Naive thymus-derived CD4-positive, alpha-beta T cell (primary cell): ENCODE measurements around the gene BAD. TPM values are rescaled to one million over a fixed set of nuclear protein-coding genes. Genes with fewer than 3 reads are reported as not detected.

Experiments
- ATAC-seq: fragments of 150-1000 bp; cut with Tn5 transposase; 2 replicates; pipeline ENCODE4 v1.10.0; 2021; ENCODE audit warnings: mild to moderate bottlenecking, moderate library complexity
- CTCF ChIA-PET: fragments of 350-600 bp; sonication (Branson Sonifier 250); formaldehyde crosslinking; loops from one replicate; lab custom pipeline; 2021; ENCODE audit warnings: antibody characterized with exemption; lab: Charles Lee
- POLR2A ChIA-PET: fragments of 350-600 bp; sonication (Branson Sonifier 250); formaldehyde crosslinking; loops from one replicate; lab custom pipeline; 2021; ENCODE audit warnings: antibody characterized with exemption, inconsistent platforms; lab: Charles Lee
- DNase-seq, 9 donors: peaks; one replicate each; pipeline versions ENCODE4 v3.0.0 to v3.0.0-alpha.2; 2020 to 2022; ENCODE audit warnings: mixed read lengths in 1 of 9
- H3K27ac ChIP-seq: one replicate; pipeline ENCODE4 v1.7.0; 2013; ENCODE audit warnings: mild to moderate bottlenecking, low read depth, low read length, moderate library complexity
- H3K27me3 ChIP-seq, 2 donors: one replicate each; pipeline ENCODE4 v1.7.0; 2013; ENCODE audit warnings: low read length in 2 of 2, mild to moderate bottlenecking in 2 of 2, moderate library complexity in 2 of 2; ENCODE audit not compliant: control insufficient read depth in 2 of 2, insufficient read depth in 2 of 2
- H3K36me3 ChIP-seq, 3 experiments: 1 replicate in 2 of 3; 2 replicates in 1 of 3; pipeline ENCODE4 v1.7.0; 2013; ENCODE audit warnings: low read length in 3 of 3, mild to moderate bottlenecking in 3 of 3, moderate library complexity in 1 of 3; ENCODE audit not compliant: insufficient read depth in 3 of 3, control insufficient read depth in 2 of 3
- H3K4me1 ChIP-seq, 2 donors: one replicate each; pipeline ENCODE4 v1.7.0; 2013; ENCODE audit warnings: low read length in 2 of 2, mild to moderate bottlenecking in 2 of 2, moderate library complexity in 1 of 2; ENCODE audit not compliant: control insufficient read depth in 2 of 2, insufficient read depth in 2 of 2
- H3K4me3 ChIP-seq: 2 replicates; pipeline ENCODE4 v1.7.0; 2013; ENCODE audit warnings: mild to moderate bottlenecking, low read length
- H3K9me3 ChIP-seq, 3 experiments: 1 replicate in 2 of 3; 2 replicates in 1 of 3; pipeline ENCODE4 v1.7.0; 2013; ENCODE audit warnings: low read length in 3 of 3; ENCODE audit not compliant: control insufficient read depth in 2 of 3
- H3K27ac Mint-ChIP-seq, 9 donors: one replicate each; pipeline ENCODE4 v1.8.0; 2020 to 2022; ENCODE audit warnings: mixed read lengths in 9 of 9, mild to moderate bottlenecking in 8 of 9, moderate library complexity in 5 of 9, inconsistent platforms in 2 of 9
- H3K27me3 Mint-ChIP-seq, 5 donors: one replicate each; pipeline ENCODE4 v1.8.0; 2021 to 2022; ENCODE audit warnings: mixed read lengths in 5 of 5, mild to moderate bottlenecking in 1 of 5
- H3K36me3 Mint-ChIP-seq, 5 donors: one replicate each; pipeline ENCODE4 v1.8.0; 2020 to 2022; ENCODE audit warnings: mixed read lengths in 5 of 5, mild to moderate bottlenecking in 3 of 5, inconsistent platforms in 1 of 5
- H3K4me1 Mint-ChIP-seq, 7 donors: one replicate each; pipeline ENCODE4 v1.8.0; 2020 to 2022; ENCODE audit warnings: mixed read lengths in 7 of 7, mild to moderate bottlenecking in 3 of 7, inconsistent platforms in 1 of 7
- H3K4me3 Mint-ChIP-seq, 10 donors: one replicate each; pipeline ENCODE4 v1.8.0; 2020 to 2022; ENCODE audit warnings: mild to moderate bottlenecking in 10 of 10, mixed read lengths in 10 of 10, moderate library complexity in 6 of 10, inconsistent platforms in 2 of 10
- H3K9me3 Mint-ChIP-seq, 11 donors: one replicate each; pipeline ENCODE4 v1.8.0; 2020 to 2022; ENCODE audit warnings: mixed read lengths in 11 of 11, mild to moderate bottlenecking in 4 of 11, inconsistent platforms in 1 of 11, moderate library complexity in 1 of 11
- intact Hi-C, 2 donors: fragments of 100-400 bp; cut with micrococcal nuclease; formaldehyde crosslinking; loops; one replicate each; pipeline ENCODE4 v1.15.1; 2023
- polyA plus RNA-seq, 2 donors: library from polyadenylated mRNA; unstranded; fragments of 300-500 nt; fragmentation: Illumina TruSeq; gene quantifications; one replicate each; pipeline ENCODE4 v1.2.3, GENCODE V29; 2021
- total RNA-seq, 6 experiments: library from RNA in 5 of 6; stranded (reverse) in 5 of 6; gene quantifications; 1 replicate in 5 of 6; 2 replicates in 1 of 6; pipeline ENCODE4 v1.2.3 and lab custom pipeline; 2021 to 2026

BAD gene
- total and polyA plus RNA-seq, 7 experiments from 2014 or later: 17.5 to 41.1 (median 25.9) TPM

GRCh38 chr11:64285885-64286800, 1.7 kb upstream of the BAD start:
- peaks cover 0 to 9% of the 10 kb centered on the region in 2 donors for H3K27me3 ChIP-seq
- ATAC-seq (no peak), DNase-seq (peak in 1 of 9 donors; percentile 39)
- POLR2A ChIA-PET: interaction anchor here (1.3 to 7.1 kb wide), 6 partner anchors 10 to 79 kb away, joined by 3 to 104 read pairs (median 12); partner anchors contain the start of genes CATSPERZ, FERMT3, PRDX5 and TRMT112
- peak overlapping the region; percentile 99 for H3K27ac ChIP-seq
- peaks cover 0 to 8% (median 3%) of the 10 kb centered on the region in 5 donors for H3K36me3 Mint-ChIP-seq
- peaks cover 0 to 6% (median 0%) of the 10 kb centered on the region in 3 experiments for H3K36me3 ChIP-seq
- intact Hi-C loops: loop anchor here (1.0 to 5.0 kb wide), 15 partner anchors 16 to 101 kb away; partner anchors contain the start of genes ESRRA (in 2 of the 2), FKBP2 (in 2 of the 2), DNAJC4 (in 1 of the 2) and FERMT3 (in 1 of the 2)
- peaks cover 11 to 29% (median 23%) of the 10 kb centered on the region in 7 donors for H3K4me1 Mint-ChIP-seq
- no peaks in the 10 kb centered on the region for H3K9me3 ChIP-seq
- H3K4me3 Mint-ChIP-seq: peak overlapping the region; percentile 73 to 91 (median 84)
- peaks cover 0 to 2% (median 0%) of the 10 kb centered on the region in 11 donors for H3K9me3 Mint-ChIP-seq
- H3K4me3 ChIP-seq: peak overlapping the region; percentile 24
- peaks cover 11 to 17% of the 10 kb centered on the region in 2 donors for H3K4me1 ChIP-seq
- peak overlapping the region; percentile 30 to 96 (median 86) for H3K27ac Mint-ChIP-seq
- CTCF ChIA-PET: interaction anchor here (1.4 kb wide), 1 partner anchor 16 kb away, joined by 5 read pairs; no protein-coding TSS in a partner anchor
- H3K27me3 Mint-ChIP-seq: peaks cover 6 to 12% (median 6%) of the 10 kb centered on the region in 5 donors

GRCh38 chr11:64284962-64285884, 758 bp upstream of the BAD start, which contains the start of gene GPR137:
GPR137 (plus strand) TSS chr11:64285848; CDS start chr11:64286525, 677 bp downstream.
- Mint-ChIP-seq H3K4me3 (peak within 1 kb of the TSS; percentile 84 to 93 (median 89)), H3K27me3 (peaks cover 0 to 2% (median 0%) of the 10 kb centered on the region in 5 donors), H3K27ac (peak within 1 kb of the TSS; percentile 81 to 98 (median 95)), H3K4me1 (peaks cover 8 to 25% (median 18%) of the 10 kb centered on the region in 7 donors), H3K9me3 (no peaks in the 10 kb centered on the region), H3K36me3 (peaks cover 0 to 8% (median 0%) of the 10 kb centered on the region in 5 donors)
- ChIA-PET CTCF (interaction anchor here (1.2 to 2.0 kb wide), 5 partner anchors 14 to 81 kb away, joined by 3 to 15 read pairs (median 4); partner anchors contain the start of gene PRDX5), POLR2A (interaction anchor here (0.5 to 7.1 kb wide), 17 partner anchors 8 to 1444 kb away, joined by 3 to 104 read pairs (median 5); partner anchors contain the start of genes CATSPERZ, FERMT3, PPP1R14B and PRDX5)
- Histone ChIP-seq H3K4me1 (peaks cover 11 to 17% of the 10 kb centered on the region in 2 donors), H3K9me3 (no peaks in the 10 kb centered on the region), H3K36me3 (peaks cover 0 to 6% (median 0%) of the 10 kb centered on the region in 3 experiments), H3K27ac (peak within 1 kb of the TSS; percentile 99), H3K4me3 (peak within 1 kb of the TSS; percentile 100), H3K27me3 (peaks cover 0 to under 1% of the 10 kb centered on the region in 2 donors)
- intact Hi-C loops: loop anchor here (1.0 to 5.0 kb wide), 15 partner anchors 15 to 100 kb away; partner anchors contain the start of genes ESRRA (in 2 of the 2), FKBP2 (in 2 of the 2), DNAJC4 (in 1 of the 2) and FERMT3 (in 1 of the 2)
- ATAC-seq: peak; percentile 81
- DNase-seq: peak; percentile 91 to 100 (median 96)

- H3K27me3 Mint-ChIP-seq: no peaks in the 10 kb centered on the region
Measured at GRCh38 chr11:64283092-64283491, 1.4 kb downstream of the BAD start.

GRCh38 chr11:64281957-64282770, 2.3 kb downstream of the BAD start:
- ChIA-PET CTCF (interaction anchor here (0.7 to 2.1 kb wide), 4 partner anchors 10 to 1674 kb away, joined by 3 to 7 read pairs (median 4); no protein-coding TSS in a partner anchor), POLR2A (interaction anchor here (1.5 to 7.1 kb wide), 2 partner anchors 11 to 53 kb away, joined by 3 to 104 read pairs; no protein-coding TSS in a partner anchor)
- H3K36me3 Mint-ChIP-seq: peaks cover 0 to 11% (median 5%) of the 10 kb centered on the region in 5 donors
- Histone ChIP-seq H3K4me1 (peaks cover 11 to 17% of the 10 kb centered on the region in 2 donors), H3K4me3 (no peak overlapping the region), H3K36me3 (peaks cover 0 to 16% (median 0%) of the 10 kb centered on the region in 3 experiments), H3K9me3 (no peaks in the 10 kb centered on the region), H3K27me3 (no peaks in the 10 kb centered on the region), H3K27ac (no peak overlapping the region)
- peak overlapping the region in 4 of 10 donors; percentile 5 to 33 (median 18) for H3K4me3 Mint-ChIP-seq
- H3K27me3 Mint-ChIP-seq: no peaks in the 10 kb centered on the region
- peaks cover 8 to 28% (median 18%) of the 10 kb centered on the region in 7 donors for H3K4me1 Mint-ChIP-seq
- ATAC-seq (no peak), DNase-seq (no peak)
- intact Hi-C loops: no loop called here
- H3K27ac Mint-ChIP-seq: peak overlapping the region in 2 of 9 donors; percentile 61 to 77
- no peaks in the 10 kb centered on the region for H3K9me3 Mint-ChIP-seq

More at GRCh38 chr11:64283092-64283491, 1.4 kb downstream of the BAD start:
- ATAC-seq: no peak
- Histone ChIP-seq H3K9me3 (no peaks in the 10 kb centered on the region), H3K4me1 (peaks cover 11 to 17% of the 10 kb centered on the region in 2 donors), H3K36me3 (peaks cover 0 to 15% (median 0%) of the 10 kb centered on the region in 3 experiments), H3K27me3 (no peaks in the 10 kb centered on the region), H3K4me3 (no peak overlapping the region), H3K27ac (no peak overlapping the region)
- peaks cover 0 to 11% (median 5%) of the 10 kb centered on the region in 5 donors for H3K36me3 Mint-ChIP-seq
- H3K4me1 Mint-ChIP-seq: peaks cover 8 to 28% (median 18%) of the 10 kb centered on the region in 7 donors
- DNase-seq: no peak
- H3K4me3 Mint-ChIP-seq: peak overlapping the region in 8 of 10 donors; percentile 43 to 91 (median 76)
- no peaks in the 10 kb centered on the region for H3K9me3 Mint-ChIP-seq
- ChIA-PET CTCF (interaction anchor here (2.1 kb wide), 1 partner anchor 21 kb away, joined by 6 read pairs; no protein-coding TSS in a partner anchor), POLR2A (interaction anchor here (0.6 to 7.1 kb wide), 5 partner anchors 12 to 77 kb away, joined by 3 to 104 read pairs (median 4); partner anchors contain the start of genes DNAJC4 and FERMT3)
- intact Hi-C loops: no loop called here
- peak overlapping the region in 8 of 9 donors; percentile 12 to 95 (median 72) for H3K27ac Mint-ChIP-seq
